K562 (cell line): ENCODE data around the gene TICAM1. TPM values are rescaled to one million over a fixed set of nuclear protein-coding genes. Genes with fewer than 3 reads are reported as not detected.
A peak's percentile ranks its signal among the peaks of the same experiment; 100 is the strongest.

Experiments used
- BRCA1 ChIP-seq, 2 experiments: fragments of 450-650 bp in 1 of 2; sonication (generic) in 1 of 2; formaldehyde crosslinking in 1 of 2; IDR thresholded peaks; 2 replicates each; pipeline versions ENCODE4 v1.5.0 to v1.6.1; 2017 to 2020; ENCODE audit warnings: mild to moderate bottlenecking in 1 of 2, missing genetic modification reagents in 1 of 2
- CBX8 ChIP-seq: fragments of 200-600 bp; sonication (generic); IDR thresholded peaks from 2 replicates; pipeline ENCODE4 v1.6.1; 2012; ENCODE audit warnings: borderline replicate concordance, mixed run types, low read depth, mild to moderate bottlenecking, moderate library complexity, mixed read lengths, low read length, control low read depth, inconsistent platforms; ENCODE audit not compliant: poor library complexity, severe bottlenecking; ENCODE audit errors: extremely low read depth
- CHD4 ChIP-seq: fragments of 200-600 bp; sonication (generic); IDR thresholded peaks from 3 replicates; pipeline ENCODE4 v1.6.1; 2012; ENCODE audit warnings: low read depth, mild to moderate bottlenecking, mixed read lengths, low read length, inconsistent platforms; ENCODE audit not compliant: insufficient read depth, insufficient replicate concordance, poor library complexity, severe bottlenecking
- CTBP1 ChIP-seq: fragments of 450-650 bp; IDR thresholded peaks from 2 replicates; pipeline ENCODE4 v1.6.1; 2016; ENCODE audit warnings: borderline replicate concordance
- ELF4 ChIP-seq: fragments of 450-650 bp; formaldehyde crosslinking; IDR thresholded peaks from 2 replicates; pipeline ENCODE4 v1.4.0; 2022; ENCODE audit warnings: missing genetic modification characterization
- ETV1 ChIP-seq: fragments of 450-650 bp; conservative IDR thresholded peaks from 2 replicates; pipeline ENCODE4 v1.6.1; 2016; ENCODE audit warnings: missing genetic modification characterization, control low read depth, low read depth, missing compliant biosample characterization
- HDAC6 ChIP-seq: IDR thresholded peaks from 2 replicates; pipeline ENCODE4 v1.6.1; 2012; ENCODE audit warnings: low read depth, mild to moderate bottlenecking, control low read depth, inconsistent platforms, low read length, moderate library complexity
- HIVEP1 ChIP-seq: fragments of 250-450 bp; sonication (Bioruptor Pico); IDR thresholded peaks from 2 replicates; pipeline ENCODE4 v1.4.0; 2020; ENCODE audit warnings: mild to moderate bottlenecking
- HMGN3 ChIP-seq: IDR thresholded peaks from 2 replicates; pipeline ENCODE4 v1.6.1; 2011; ENCODE audit warnings: borderline replicate concordance, low read depth, mild to moderate bottlenecking, mixed read lengths, low read length; ENCODE audit not compliant: insufficient read length; ENCODE audit errors: extremely low read depth
- HSF4 ChIP-seq: fragments of 250-450 bp; sonication (Bioruptor Pico); IDR thresholded peaks from 2 replicates; pipeline ENCODE4 v2.1.2; 2022; ENCODE audit warnings: mild to moderate bottlenecking, moderate library complexity, borderline replicate concordance
- JUNB ChIP-seq: fragments of 450-650 bp; formaldehyde crosslinking; conservative IDR thresholded peaks from 2 replicates; pipeline ENCODE4 v1.4.0; 2020; ENCODE audit warnings: mild to moderate bottlenecking
- MAFK ChIP-seq: IDR thresholded peaks from 2 replicates; pipeline ENCODE4 v1.6.1; 2011; ENCODE audit warnings: low read length, improper control_type of control experiment
- MCM3 ChIP-seq: fragments of 450-650 bp; IDR thresholded peaks from 2 replicates; pipeline ENCODE4 v1.6.1; 2016
- NFE2 ChIP-seq: IDR thresholded peaks from 2 replicates; pipeline ENCODE4 v1.6.1; 2014; ENCODE audit warnings: antibody characterized with exemption, low read depth
- NFIC ChIP-seq: fragments of 450-650 bp; IDR thresholded peaks from 2 replicates; pipeline ENCODE4 v1.6.1; 2017; ENCODE audit warnings: mild to moderate bottlenecking, inconsistent platforms
- NFIX ChIP-seq: fragments of 250-450 bp; sonication (Bioruptor Pico); IDR thresholded peaks from 2 replicates; pipeline ENCODE4 v1.4.0; 2020; ENCODE audit warnings: low read depth, mild to moderate bottlenecking, moderate library complexity
- POLR2B ChIP-seq: fragments of 450-650 bp; IDR thresholded peaks from 2 replicates; pipeline ENCODE4 v1.6.1; 2018; ENCODE audit warnings: low read depth; ENCODE audit not compliant: partially characterized antibody
- RFX7 ChIP-seq: fragments of 250-450 bp; sonication (Bioruptor Pico); IDR thresholded peaks from 2 replicates; pipeline ENCODE4 v1.5.1; 2021; ENCODE audit warnings: mild to moderate bottlenecking
- SOX6 ChIP-seq: fragments of 450-650 bp; IDR thresholded peaks from 2 replicates; pipeline ENCODE4 v1.6.1; 2014; ENCODE audit warnings: mild to moderate bottlenecking
- SRSF9 ChIP-seq: fragments of 200-400 bp; formaldehyde crosslinking; IDR thresholded peaks from 2 replicates; pipeline ENCODE4 v1.6.1; 2017; ENCODE audit warnings: low read depth, low read length, borderline replicate concordance
- TRIM24 ChIP-seq, 2 experiments: fragments of 450-650 bp; IDR thresholded peaks; 2 replicates each; pipeline ENCODE4 v1.6.1; 2016
- ZNF165 ChIP-seq: fragments of 250-450 bp; sonication (Bioruptor Pico); IDR thresholded peaks from 2 replicates; pipeline ENCODE4 v1.4.0; 2020; ENCODE audit warnings: borderline replicate concordance
- ZNF717 ChIP-seq: fragments of 250-450 bp; sonication (Bioruptor Pico); IDR thresholded peaks from 2 replicates; pipeline ENCODE4 v1.5.0; 2021
- polyA plus RNA-seq, 8 experiments: library from polyadenylated mRNA; depleted of rRNA in 4 of 8; stranded (reverse) in 5 of 8; unstranded in 3 of 8; fragments of >200 nt; fragmentation: Nextera tagmentation in 2 of 8; fragmentation: Illumina TruSeq in 1 of 8; extraction: Ambion mirVana in 2 of 8; extraction: Trizol in 1 of 8; gene quantifications; 2 replicates each; pipeline versions ENCODE4 v1.2.1 to v1.2.3, GENCODE V29; 2011 to 2014; ENCODE audit warnings: inconsistent platforms in 1 of 8, missing spikeins in 1 of 8
- total RNA-seq, 7 experiments: library from RNA; depleted of rRNA in 6 of 7; stranded (reverse); fragments of >200 nt in 6 of 7; fragmentation: Illumina TruSeq in 2 of 7; extraction: Trizol in 2 of 7; gene quantifications; 2 replicates each; pipeline versions ENCODE4 v1.2.1 to v1.2.3, GENCODE V29; 2011 to 2021; ENCODE audit warnings: low replicate concordance in 1 of 7
- TF ChIP-seq, protein P1 (sequence below): sonication (generic); formaldehyde crosslinking; IDR thresholded peaks from 2 replicates; pipeline ENCODE4 v1.8.0; 2022; ENCODE audit warnings: mild to moderate bottlenecking, missing genetic modification reagents, borderline replicate concordance
- TF ChIP-seq, protein P2 (sequence below): sonication (generic); formaldehyde crosslinking; IDR thresholded peaks from 2 replicates; pipeline ENCODE4 v1.9.0; 2022; ENCODE audit warnings: mild to moderate bottlenecking, missing genetic modification reagents
- TF ChIP-seq, protein P3 (sequence below): fragments of 250-450 bp; sonication (Bioruptor Pico); IDR thresholded peaks from 2 replicates; pipeline ENCODE4 v1.5.1; 2021; ENCODE audit warnings: mild to moderate bottlenecking

The TICAM1 gene
- total and polyA plus RNA-seq, 9 of the 15 experiments (the other 6 are each of a cell fraction or from before 2014, with no cell fraction given): 0.07 to 11.6 (median 1.5) TPM

DNA sequence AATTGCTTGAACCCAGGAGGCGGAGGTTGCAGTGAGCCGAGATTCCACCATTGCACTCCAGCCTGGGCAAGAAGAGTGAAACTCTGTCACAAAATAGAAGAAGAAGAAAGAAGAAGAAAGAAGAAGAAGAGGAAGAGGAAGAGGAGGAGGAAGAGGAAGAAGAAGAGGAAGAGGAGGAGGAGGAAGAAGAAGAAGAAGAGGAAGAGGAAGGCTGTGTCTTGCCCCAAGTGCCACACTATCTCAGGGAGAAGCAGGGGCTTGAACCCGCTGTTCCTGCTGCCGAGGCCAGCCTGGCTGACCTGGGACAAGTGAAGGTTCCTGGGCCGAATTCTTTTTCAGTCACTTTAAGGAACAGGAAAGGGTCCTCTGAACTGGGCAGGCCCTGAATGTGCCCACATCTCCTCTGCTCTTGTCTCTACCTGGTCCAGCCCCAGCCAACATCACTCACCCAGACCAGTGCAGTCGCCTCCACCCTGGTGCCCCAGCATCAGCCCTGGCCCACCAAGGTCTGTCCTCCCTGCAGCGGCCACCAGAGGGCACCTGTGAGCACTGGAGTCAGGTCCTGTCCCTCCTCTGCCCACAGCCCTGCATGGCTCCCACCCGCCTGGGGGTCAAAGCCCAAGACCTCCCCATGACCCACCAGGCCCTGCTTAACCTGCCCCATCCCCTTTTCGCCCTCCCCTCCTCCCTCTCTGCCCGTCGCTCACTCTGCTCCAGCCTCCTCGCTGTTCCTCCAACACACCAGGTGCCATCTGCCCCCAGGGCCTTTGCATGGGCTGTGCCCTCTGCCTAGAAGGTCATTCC, 20.0 kb downstream of the TICAM1 start (continued):
- TF ChIP-seq JUNB (CRISPR knock-in tag) (no peak), HSF4 (CRISPR knock-in tag) (no peak), CHD4 (peak; percentile 55), NFIC (peak; percentile 18; the same call in 1 of the 2 replicates), SRSF9 (no peak), NFIX (CRISPR knock-in tag) (no peak), TRIM24 (IDR thresholded peaks at IDR 0.05) (peak in 1 of 2 experiments; percentile 51; a peak in 1 of 4 replicates), MCM3 (no peak), NFE2 (no peak), ZNF165 (CRISPR knock-in tag) (no peak), ETV1 (no peak), MAFK (no peak), HIVEP1 (CRISPR knock-in tag) (no peak), RFX7 (CRISPR knock-in tag) (no peak), ELF4 (CRISPR knock-in tag) (0 out of 2 replicates have a peak, but pooled peaks have one; percentile 14), CTBP1 (no peak), HMGN3 (no peak), CBX8 (no peak), POLR2B (no peak), ZNF717 (no peak), HDAC6 (no peak), BRCA1 (IDR thresholded peaks at IDR 0.05) (no peak), BRCA1 (CRISPR knock-in tag; IDR thresholded peaks at IDR 0.05) (no peak), SOX6 (no peak)
- TF ChIP-seq, protein P1, sequence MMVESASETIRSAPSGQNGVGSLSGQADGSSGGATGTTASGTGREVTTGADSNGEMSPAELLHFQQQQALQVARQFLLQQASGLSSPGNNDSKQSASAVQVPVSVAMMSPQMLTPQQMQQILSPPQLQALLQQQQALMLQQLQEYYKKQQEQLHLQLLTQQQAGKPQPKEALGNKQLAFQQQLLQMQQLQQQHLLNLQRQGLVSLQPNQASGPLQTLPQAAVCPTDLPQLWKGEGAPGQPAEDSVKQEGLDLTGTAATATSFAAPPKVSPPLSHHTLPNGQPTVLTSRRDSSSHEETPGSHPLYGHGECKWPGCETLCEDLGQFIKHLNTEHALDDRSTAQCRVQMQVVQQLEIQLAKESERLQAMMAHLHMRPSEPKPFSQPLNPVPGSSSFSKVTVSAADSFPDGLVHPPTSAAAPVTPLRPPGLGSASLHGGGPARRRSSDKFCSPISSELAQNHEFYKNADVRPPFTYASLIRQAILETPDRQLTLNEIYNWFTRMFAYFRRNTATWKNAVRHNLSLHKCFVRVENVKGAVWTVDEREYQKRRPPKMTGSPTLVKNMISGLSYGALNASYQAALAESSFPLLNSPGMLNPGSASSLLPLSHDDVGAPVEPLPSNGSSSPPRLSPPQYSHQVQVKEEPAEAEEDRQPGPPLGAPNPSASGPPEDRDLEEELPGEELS (CRISPR knock-in tag): no peak
- TF ChIP-seq, protein P2, sequence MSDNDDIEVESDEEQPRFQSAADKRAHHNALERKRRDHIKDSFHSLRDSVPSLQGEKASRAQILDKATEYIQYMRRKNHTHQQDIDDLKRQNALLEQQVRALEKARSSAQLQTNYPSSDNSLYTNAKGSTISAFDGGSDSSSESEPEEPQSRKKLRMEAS (CRISPR knock-in tag): 0 out of 2 replicates have a peak, but pooled peaks have one; percentile 28
- TF ChIP-seq, protein P3, sequence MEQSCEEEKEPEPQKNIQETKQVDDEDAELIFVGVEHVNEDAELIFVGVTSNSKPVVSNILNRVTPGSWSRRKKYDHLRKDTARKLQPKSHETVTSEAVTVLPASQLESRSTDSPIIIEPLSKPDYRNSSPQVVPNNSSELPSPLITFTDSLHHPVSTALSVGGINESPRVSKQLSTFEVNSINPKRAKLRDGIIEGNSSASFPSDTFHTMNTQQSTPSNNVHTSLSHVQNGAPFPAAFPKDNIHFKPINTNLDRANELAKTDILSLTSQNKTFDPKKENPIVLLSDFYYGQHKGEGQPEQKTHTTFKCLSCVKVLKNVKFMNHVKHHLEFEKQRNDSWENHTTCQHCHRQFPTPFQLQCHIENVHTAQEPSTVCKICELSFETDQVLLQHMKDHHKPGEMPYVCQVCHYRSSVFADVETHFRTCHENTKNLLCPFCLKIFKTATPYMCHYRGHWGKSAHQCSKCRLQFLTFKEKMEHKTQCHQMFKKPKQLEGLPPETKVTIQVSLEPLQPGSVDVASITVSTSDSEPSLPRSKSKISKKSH (CRISPR knock-in tag): no peak
